ENCODE data around the gene TBC1D14.
"Not testable (repeated sequence)": the region's sequence is repeated elsewhere in the genome, so short reads cannot be mapped to it uniquely, and the experiment has no call there.

The TBC1D14 gene

GRCh38 chr4:6890971-6891370 lies 18.7 kb upstream of the TBC1D14 start:
- not testable (repeated sequence) for H3K4me3 ChIP-seq (ENCODE audit: low read depth, low read length)

GRCh38 chr4:6891436-6892170 lies 18.0 kb upstream of the TBC1D14 start:
- H3K9ac ChIP-seq (ENCODE audit: low read depth, low read length), result no peak overlapping the region
- H3K9me3 ChIP-seq (ENCODE audit: control insufficient read depth, insufficient read depth, low read length), result no peaks in the 10 kb centered on the region; the same call in 1 of the 2 replicates
- no peak overlapping the region for H3K4me3 ChIP-seq (ENCODE audit: low read depth, low read length)
- H3K27ac ChIP-seq (ENCODE audit: low read depth, low read length), result no peak overlapping the region
- H3K36me3 ChIP-seq (ENCODE audit: control insufficient read depth, insufficient read depth, low read length), result no peaks in the 10 kb centered on the region
- H3K27me3 ChIP-seq (ENCODE audit: control insufficient read depth, insufficient read depth, low read length), result no peaks in the 10 kb centered on the region
- no peaks in the 10 kb centered on the region for H3K4me1 ChIP-seq (ENCODE audit: control insufficient read depth, insufficient read depth, low read length)

More at GRCh38 chr4:6890971-6891370, 18.7 kb upstream of the TBC1D14 start:
- H3K27me3 ChIP-seq (ENCODE audit: control insufficient read depth, insufficient read depth, low read length); H3K9me3 ChIP-seq (ENCODE audit: control insufficient read depth, insufficient read depth, low read length); H3K36me3 ChIP-seq (ENCODE audit: control insufficient read depth, insufficient read depth, low read length); H3K4me1 ChIP-seq (ENCODE audit: control insufficient read depth, insufficient read depth, low read length); H3K9ac ChIP-seq (ENCODE audit: low read depth, low read length); H3K27ac ChIP-seq (ENCODE audit: low read depth, low read length): not testable (repeated sequence)

GRCh38 chr4:6892190-6892908 lies 17.3 kb upstream of the TBC1D14 start:
- Histone ChIP-seq H3K9ac (ENCODE audit: low read depth, low read length) (no peak overlapping the region), H3K27me3 (ENCODE audit: control insufficient read depth, insufficient read depth, low read length) (no peaks in the 10 kb centered on the region), H3K4me3 (ENCODE audit: low read depth, low read length) (no peak overlapping the region), H3K4me1 (ENCODE audit: control insufficient read depth, insufficient read depth, low read length) (no peaks in the 10 kb centered on the region), H3K36me3 (ENCODE audit: control insufficient read depth, insufficient read depth, low read length) (no peaks in the 10 kb centered on the region), H3K9me3 (ENCODE audit: control insufficient read depth, insufficient read depth, low read length) (no peaks in the 10 kb centered on the region; the same call in 1 of the 2 replicates), H3K27ac (ENCODE audit: low read depth, low read length) (no peak overlapping the region)

GRCh38 chr4:6892909-6893202 lies 16.8 kb upstream of the TBC1D14 start:
- Histone ChIP-seq H3K4me3 (ENCODE audit: low read depth, low read length) (no peak overlapping the region), H3K9me3 (ENCODE audit: control insufficient read depth, insufficient read depth, low read length) (no peaks in the 10 kb centered on the region; the same call in 1 of the 2 replicates), H3K4me1 (ENCODE audit: control insufficient read depth, insufficient read depth, low read length) (no peaks in the 10 kb centered on the region), H3K9ac (ENCODE audit: low read depth, low read length) (no peak overlapping the region), H3K27ac (ENCODE audit: low read depth, low read length) (no peak overlapping the region), H3K36me3 (ENCODE audit: control insufficient read depth, insufficient read depth, low read length) (no peaks in the 10 kb centered on the region), H3K27me3 (ENCODE audit: control insufficient read depth, insufficient read depth, low read length) (no peaks in the 10 kb centered on the region)

- H3K9ac ChIP-seq (ENCODE audit: low read depth, low read length), result no peak overlapping the region
- no peaks in the 10 kb centered on the region for H3K4me1 ChIP-seq (ENCODE audit: control insufficient read depth, insufficient read depth, low read length)
- no peaks in the 10 kb centered on the region for H3K36me3 ChIP-seq (ENCODE audit: control insufficient read depth, insufficient read depth, low read length)
- H3K4me3 ChIP-seq (ENCODE audit: low read depth, low read length), result no peak overlapping the region
- no peaks in the 10 kb centered on the region for H3K27me3 ChIP-seq (ENCODE audit: control insufficient read depth, insufficient read depth, low read length)
- no peaks in the 10 kb centered on the region; the same call in 1 of the 2 replicates for H3K9me3 ChIP-seq (ENCODE audit: control insufficient read depth, insufficient read depth, low read length)
- no peak overlapping the region for H3K27ac ChIP-seq (ENCODE audit: low read depth, low read length)
Measured at GRCh38 chr4:6893449-6894085, 16.1 kb upstream of the TBC1D14 start.

- H3K36me3 ChIP-seq (ENCODE audit: control insufficient read depth, insufficient read depth, low read length), result no peaks in the 10 kb centered on the region
Measured at GRCh38 chr4:6894086-6894478, 15.5 kb upstream of the TBC1D14 start.

GRCh38 chr4:6894528-6895498 lies 14.8 kb upstream of the TBC1D14 start:
- no peaks in the 10 kb centered on the region for H3K4me1 ChIP-seq (ENCODE audit: control insufficient read depth, insufficient read depth, low read length)
- H3K36me3 ChIP-seq (ENCODE audit: control insufficient read depth, insufficient read depth, low read length), result no peaks in the 10 kb centered on the region
- H3K27me3 ChIP-seq (ENCODE audit: control insufficient read depth, insufficient read depth, low read length), result no peaks in the 10 kb centered on the region
- H3K4me3 ChIP-seq (ENCODE audit: low read depth, low read length), result no peak overlapping the region
- H3K9me3 ChIP-seq (ENCODE audit: control insufficient read depth, insufficient read depth, low read length), result no peaks in the 10 kb centered on the region; the same call in 1 of the 2 replicates
- no peak overlapping the region for H3K9ac ChIP-seq (ENCODE audit: low read depth, low read length)
- no peak overlapping the region for H3K27ac ChIP-seq (ENCODE audit: low read depth, low read length)

More at GRCh38 chr4:6894086-6894478, 15.5 kb upstream of the TBC1D14 start:
- Histone ChIP-seq H3K4me3 (ENCODE audit: low read depth, low read length) (no peak overlapping the region), H3K27ac (ENCODE audit: low read depth, low read length) (no peak overlapping the region), H3K9me3 (ENCODE audit: control insufficient read depth, insufficient read depth, low read length) (no peaks in the 10 kb centered on the region; the same call in 1 of the 2 replicates), H3K4me1 (ENCODE audit: control insufficient read depth, insufficient read depth, low read length) (no peaks in the 10 kb centered on the region), H3K27me3 (ENCODE audit: control insufficient read depth, insufficient read depth, low read length) (no peaks in the 10 kb centered on the region), H3K9ac (ENCODE audit: low read depth, low read length) (no peak overlapping the region)

- H3K27ac ChIP-seq (ENCODE audit: low read depth, low read length), result no peak overlapping the region
- H3K9me3 ChIP-seq (ENCODE audit: control insufficient read depth, insufficient read depth, low read length), result no peaks in the 10 kb centered on the region
- no peak overlapping the region for H3K9ac ChIP-seq (ENCODE audit: low read depth, low read length)
- no peaks in the 10 kb centered on the region for H3K36me3 ChIP-seq (ENCODE audit: control insufficient read depth, insufficient read depth, low read length)
- no peaks in the 10 kb centered on the region for H3K4me1 ChIP-seq (ENCODE audit: control insufficient read depth, insufficient read depth, low read length)
- H3K4me3 ChIP-seq (ENCODE audit: low read depth, low read length), result no peak overlapping the region
- no peaks in the 10 kb centered on the region for H3K27me3 ChIP-seq (ENCODE audit: control insufficient read depth, insufficient read depth, low read length)
Measured at GRCh38 chr4:6896035-6896434, 13.6 kb upstream of the TBC1D14 start.

- H3K36me3 ChIP-seq (ENCODE audit: control insufficient read depth, insufficient read depth, low read length), result no peaks in the 10 kb centered on the region
- no peaks in the 10 kb centered on the region for H3K4me1 ChIP-seq (ENCODE audit: control insufficient read depth, insufficient read depth, low read length)
- H3K27me3 ChIP-seq (ENCODE audit: control insufficient read depth, insufficient read depth, low read length), result no peaks in the 10 kb centered on the region
- no peak overlapping the region for H3K4me3 ChIP-seq (ENCODE audit: low read depth, low read length)
- H3K9ac ChIP-seq (ENCODE audit: low read depth, low read length), result no peak overlapping the region
- H3K27ac ChIP-seq (ENCODE audit: low read depth, low read length), result no peak overlapping the region
- no peaks in the 10 kb centered on the region for H3K9me3 ChIP-seq (ENCODE audit: control insufficient read depth, insufficient read depth, low read length)
Measured at GRCh38 chr4:6898763-6899162, 10.9 kb upstream of the TBC1D14 start.

- Histone ChIP-seq H3K4me1 (ENCODE audit: control insufficient read depth, insufficient read depth, low read length) (no peaks in the 10 kb centered on the region), H3K36me3 (ENCODE audit: control insufficient read depth, insufficient read depth, low read length) (no peaks in the 10 kb centered on the region), H3K4me3 (ENCODE audit: low read depth, low read length) (no peak overlapping the region), H3K9me3 (ENCODE audit: control insufficient read depth, insufficient read depth, low read length) (no peaks in the 10 kb centered on the region), H3K27ac (ENCODE audit: low read depth, low read length) (no peak overlapping the region), H3K27me3 (ENCODE audit: control insufficient read depth, insufficient read depth, low read length) (no peaks in the 10 kb centered on the region), H3K9ac (ENCODE audit: low read depth, low read length) (no peak overlapping the region)
Measured at GRCh38 chr4:6900181-6900812, 9.3 kb upstream of the TBC1D14 start.

All from HUES48 (cell line).